ENCODE measurements around the gene DGLUCY. TPM values are rescaled to one million over a fixed set of nuclear protein-coding genes. Genes with fewer than 3 reads are reported as not detected.

DGLUCY gene
- total and polyA plus RNA-seq, 2 of the 8 experiments (the other 6 are each of a cell fraction or from before 2014, with no cell fraction given), result 24.9 to 31.8 TPM

GRCh38 chr14:91256661-91257060, 142.8 kb downstream of the DGLUCY start (continued):
- no peak for TF ChIP-seq CHD7 (IDR thresholded peaks at IDR 0.05; ENCODE audit: insufficient replicate concordance, low read length)
- TF ChIP-seq MAX (IDR thresholded peaks at IDR 0.05), result no peak
- no peak for TF ChIP-seq CBX8 (IDR thresholded peaks at IDR 0.05; ENCODE audit: borderline replicate concordance, low read depth, low read length)
- no peak for TF ChIP-seq RXRA (IDR thresholded peaks at IDR 0.05; ENCODE audit: insufficient read depth, low read depth, low read length)
- no peak for TF ChIP-seq YY1 (IDR thresholded peaks at IDR 0.05; ENCODE audit: low read depth, low read length)
- TF ChIP-seq ATF2 (IDR thresholded peaks at IDR 0.05; ENCODE audit: low read length), result no peak
- no peak for TF ChIP-seq CREB1 (IDR thresholded peaks at IDR 0.05)
- no peak for TF ChIP-seq ASH2L (IDR thresholded peaks at IDR 0.05; ENCODE audit: low read length)
